Right hindlimb (tissue), 1 donor: ENCODE results near the gene CEP135.
"Not testable (repeated sequence)": the region's sequence is repeated elsewhere in the genome, so short reads cannot be mapped to it uniquely, and the experiment has no call there.

Source experiments
- DNase-seq: peaks from one replicate; pipeline ENCODE4 v3.0.0-alpha.2; 2018

CEP135 gene

GRCh38 chr4:56026596-56026995 lies 77.9 kb downstream of the CEP135 start:
- DNase-seq: no peak

DNA sequence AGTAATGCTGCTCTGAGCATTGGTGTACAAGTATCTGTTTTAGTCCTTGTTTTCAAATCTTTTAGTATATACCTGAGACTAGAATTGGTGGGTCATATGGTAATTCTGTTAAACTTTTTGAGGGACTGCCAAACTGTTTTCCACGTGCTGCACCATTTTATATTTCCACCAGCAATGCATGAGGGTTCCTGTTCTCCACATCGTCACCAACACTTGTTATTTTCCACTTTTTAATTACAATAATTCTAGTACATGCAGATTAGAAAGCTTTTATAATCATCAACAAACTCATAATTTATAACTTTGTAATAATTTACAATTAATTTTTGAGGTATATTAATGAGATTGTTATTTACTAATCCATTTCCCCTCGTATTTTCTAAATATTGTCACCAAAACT lies 79.4 kb downstream of the CEP135 start:
- DNase-seq: no peak

DNA sequence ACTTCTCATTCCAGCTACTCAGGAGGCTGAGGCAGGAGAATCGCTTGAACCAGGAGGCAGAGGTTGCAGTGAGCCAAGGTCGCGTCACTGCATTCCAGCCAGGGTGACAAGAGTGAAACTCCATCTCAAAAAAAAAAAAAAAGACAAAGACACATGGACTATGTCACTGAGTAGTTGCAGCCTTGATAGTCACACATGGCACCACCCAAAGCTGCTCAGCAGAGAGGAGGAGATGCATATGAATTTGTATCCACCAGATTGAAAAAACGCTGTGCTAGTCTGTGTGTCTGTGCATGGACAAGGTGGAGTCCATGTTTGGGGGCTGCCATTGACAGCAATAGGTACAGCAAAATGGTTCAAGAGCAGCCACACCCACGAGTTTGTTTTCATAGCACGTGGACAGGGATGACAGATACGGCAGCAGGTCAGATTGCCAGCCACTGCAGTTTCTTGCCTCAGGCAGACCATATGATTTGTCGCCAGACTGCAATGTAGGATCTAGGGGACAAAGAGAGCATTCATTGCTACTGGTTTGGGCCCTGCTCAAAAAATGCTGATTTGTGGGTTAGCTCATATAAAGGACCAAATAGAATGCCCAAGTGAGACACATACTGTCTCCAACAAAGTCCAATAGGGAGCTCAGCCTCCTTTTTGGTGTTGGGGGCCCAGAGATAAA lies 89.9 kb downstream of the CEP135 start:
- DNase-seq: no peak

DNA sequence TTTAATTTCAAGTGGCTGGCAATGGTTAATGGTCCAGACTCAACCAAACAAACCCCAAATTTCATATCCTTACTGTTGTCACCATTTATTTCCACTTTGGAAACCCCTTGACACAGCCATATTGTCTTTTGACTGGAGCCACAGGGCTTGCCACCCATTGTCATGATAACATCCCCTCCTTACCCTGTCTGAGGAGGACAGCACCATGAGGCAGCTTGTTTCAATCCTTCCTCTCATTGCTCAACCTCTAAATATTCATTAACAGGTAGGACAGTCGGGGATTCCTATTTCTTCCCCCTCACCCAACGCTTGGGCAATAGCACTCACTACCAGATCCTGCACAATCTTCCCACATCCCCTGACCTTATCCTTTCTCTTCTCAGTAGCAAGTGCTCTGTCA lies 92.1 kb downstream of the CEP135 start:
- DNase-seq: no peak

DNA sequence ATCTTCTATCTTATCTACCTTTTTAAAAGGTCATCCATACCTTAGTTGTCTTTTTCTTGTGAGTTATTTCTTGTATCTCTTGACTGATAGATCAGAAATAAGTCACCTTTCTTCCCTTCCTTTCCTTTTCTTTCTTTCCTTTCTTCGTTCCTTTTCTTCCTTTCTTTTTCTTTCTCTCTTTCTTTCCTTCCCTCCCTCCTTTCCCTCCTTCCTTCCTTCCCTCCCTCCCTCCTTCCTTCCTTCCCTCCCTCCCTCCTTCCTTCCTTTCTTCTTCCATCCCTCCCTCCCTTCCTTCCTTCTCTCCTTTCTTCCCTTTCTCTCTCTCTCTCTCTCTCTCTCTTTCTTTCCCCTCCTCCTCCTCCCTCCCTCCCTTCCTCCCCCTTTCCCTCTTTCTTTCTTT lies 93.5 kb downstream of the CEP135 start:
- DNase-seq: no peak

GRCh38 chr4:56048383-56048701 lies 99.6 kb downstream of the CEP135 start:
- DNase-seq: no peak

DNA sequence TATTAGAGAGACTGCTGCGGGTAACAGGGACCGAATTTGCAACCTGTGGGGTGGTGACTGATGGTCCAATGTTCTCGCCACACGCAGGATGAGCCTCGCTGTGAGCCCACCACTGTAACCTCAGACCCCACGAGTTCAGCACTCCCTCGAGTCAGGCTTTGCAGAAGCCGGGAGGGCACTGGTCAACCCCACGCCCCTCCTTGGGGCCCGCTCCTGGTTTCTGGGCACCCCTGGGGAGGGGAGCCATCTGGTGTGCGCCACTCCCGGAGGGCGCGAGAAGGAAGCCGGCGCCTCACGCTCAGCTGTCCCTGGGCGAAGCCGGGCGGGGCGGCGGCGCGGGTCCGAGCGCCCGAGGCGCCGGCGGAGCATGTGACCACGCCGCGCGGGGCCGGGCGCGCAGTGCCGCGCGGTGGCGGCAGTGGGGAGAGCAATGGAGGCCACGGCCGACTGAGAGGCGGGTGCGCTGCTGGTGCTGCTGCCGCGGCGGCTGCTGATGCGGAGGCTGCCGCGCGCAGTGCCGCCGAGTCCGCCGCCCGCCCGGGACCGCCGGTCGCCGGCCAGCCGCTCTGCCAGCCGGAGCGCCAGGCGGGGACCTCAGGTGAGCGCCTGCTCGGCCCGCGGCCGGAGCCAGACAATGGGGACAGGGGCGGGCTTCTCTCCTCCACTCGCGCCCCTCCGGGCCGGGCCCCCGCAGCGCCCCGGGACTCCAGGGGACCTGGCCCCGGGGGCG lies 100.1 kb downstream of the CEP135 start:
- DNase-seq: peak; percentile 85

DNA sequence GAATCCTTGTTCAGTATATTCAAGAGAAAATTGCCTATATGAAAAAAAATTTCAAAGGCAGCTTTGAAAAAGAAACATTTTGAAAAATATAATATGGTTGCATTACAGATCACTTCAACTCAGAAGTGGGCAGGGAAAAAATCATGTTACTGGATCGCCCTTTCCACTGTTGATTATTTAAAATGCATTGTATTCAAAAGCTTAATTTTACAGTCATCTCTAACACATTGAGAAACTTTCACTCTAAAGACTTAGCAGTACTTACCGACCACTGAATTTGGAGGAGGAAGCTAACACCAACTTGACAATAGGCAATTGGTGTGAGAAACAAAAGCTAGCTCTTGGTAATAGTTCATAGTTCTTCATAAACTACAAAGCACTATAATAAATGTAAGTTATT lies 101.9 kb downstream of the CEP135 start:
- no peak for DNase-seq

DNA sequence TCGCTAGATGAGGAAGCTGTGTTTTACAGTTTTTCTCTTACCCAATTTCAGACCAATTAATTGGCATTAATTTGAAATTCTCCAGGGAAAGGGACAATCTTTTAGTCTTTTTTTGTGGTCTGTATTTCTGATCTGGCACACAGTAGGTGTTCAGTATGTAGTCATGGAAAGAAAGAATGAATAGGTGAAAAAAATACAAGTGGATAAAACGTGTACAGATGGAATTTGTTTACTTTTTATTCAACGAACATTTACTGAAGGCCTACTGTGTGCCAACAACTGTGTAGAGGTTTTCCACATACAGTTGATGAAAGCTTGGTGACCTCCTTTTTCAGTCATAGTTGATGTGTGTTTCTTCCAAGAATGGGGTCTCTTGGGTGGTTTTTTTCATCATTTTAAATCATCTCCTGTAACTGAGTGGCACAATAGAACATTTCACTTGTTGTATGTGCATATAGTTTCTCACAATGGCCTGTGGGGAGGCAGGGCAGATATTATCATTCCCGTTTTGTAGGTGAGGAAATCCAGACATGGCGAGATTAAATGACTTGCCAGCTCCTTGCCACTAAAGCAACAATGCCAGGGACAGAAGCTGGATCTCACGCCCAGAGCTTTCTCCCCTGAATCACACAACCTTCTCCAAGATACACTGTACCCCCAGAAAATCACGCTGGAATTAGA lies 102.4 kb downstream of the CEP135 start:
- DNase-seq: no peak

DNA sequence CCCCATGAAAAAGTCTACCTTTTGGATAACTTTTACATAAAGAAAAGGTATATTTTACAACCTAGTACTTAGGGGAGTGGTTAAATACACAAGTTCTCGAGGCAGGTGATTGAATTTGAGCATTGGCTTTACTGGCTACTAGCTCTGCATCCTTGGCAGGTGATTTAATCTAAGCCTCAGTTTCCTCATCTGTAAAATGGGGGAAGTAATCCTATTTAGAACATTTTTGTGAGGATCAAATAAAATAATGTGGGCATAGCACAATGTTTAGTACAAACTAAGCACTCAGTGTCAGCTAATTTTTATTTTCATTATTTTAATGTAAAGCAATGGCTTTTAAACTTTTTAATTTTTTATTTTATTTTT lies 102.9 kb downstream of the CEP135 start:
- DNase-seq: no peak

- no peak for DNase-seq
These were observed 103.7 kb downstream of the CEP135 start for GRCh38 chr4:56052481-56052880.

GRCh38 chr4:56052966-56053365 lies 104.2 kb downstream of the CEP135 start:
- no peak for DNase-seq

DNA sequence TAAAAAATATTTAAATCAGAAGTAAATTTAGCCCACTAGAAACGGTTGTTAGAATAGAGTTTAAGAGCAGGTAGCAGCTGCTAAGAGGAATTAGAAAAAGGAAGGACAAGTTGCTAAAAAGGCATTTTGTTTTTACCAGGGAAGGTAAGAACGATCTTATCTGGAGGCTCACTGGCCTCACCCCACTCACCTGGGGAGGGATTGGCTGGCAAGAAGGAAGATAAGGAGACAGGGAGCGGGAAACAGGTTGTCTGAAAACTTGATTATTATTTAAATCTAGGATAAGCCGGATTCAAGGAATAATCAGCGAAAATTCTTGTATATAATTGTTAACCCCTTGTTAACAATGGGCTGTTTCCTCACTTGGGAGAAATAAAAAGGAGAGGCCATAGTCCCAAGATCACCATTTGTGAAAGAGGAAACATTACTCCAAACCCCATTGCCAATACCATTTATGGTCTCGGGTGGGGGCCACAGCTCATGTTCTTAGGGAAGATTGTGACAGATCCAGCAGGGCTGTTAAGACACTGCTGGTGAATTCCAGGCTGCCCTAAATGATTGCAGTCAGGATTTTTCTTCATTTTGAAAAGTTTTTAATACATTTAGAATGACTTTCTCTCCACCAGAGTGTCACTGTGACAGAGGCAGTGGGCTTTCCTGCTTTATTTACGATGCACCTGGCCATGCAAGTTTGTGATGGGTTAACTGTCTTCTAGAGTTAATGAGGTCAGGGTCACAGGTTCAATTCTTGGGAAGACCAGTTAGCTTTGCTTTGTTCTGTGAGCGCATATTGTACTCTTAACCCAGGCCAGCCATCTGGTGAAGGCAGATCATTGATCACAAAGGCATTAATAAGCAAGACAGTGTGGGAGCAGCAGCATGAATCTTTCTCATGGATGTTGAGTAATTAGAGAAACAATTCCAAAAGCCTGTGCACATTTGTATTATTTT lies 106.6 kb downstream of the CEP135 start:
- no peak for DNase-seq

DNA sequence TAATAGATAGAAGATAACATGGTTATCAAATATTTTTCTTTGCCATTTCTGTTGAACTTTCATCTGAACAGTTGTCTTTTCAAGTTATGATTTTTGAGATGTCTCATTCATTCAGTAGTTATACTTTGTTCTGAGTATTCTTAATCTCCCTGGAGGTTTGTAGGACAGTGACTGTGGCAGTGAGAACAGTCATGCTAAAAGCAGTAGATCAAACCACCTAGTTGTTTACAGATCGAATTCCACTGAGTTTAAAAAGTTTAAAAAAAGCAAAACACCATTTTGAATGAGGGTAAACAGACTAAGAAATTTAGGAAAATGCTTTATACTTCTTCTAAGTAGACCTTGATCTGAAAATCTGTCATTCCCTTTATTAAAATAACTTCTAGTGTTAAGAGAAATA lies 107.2 kb downstream of the CEP135 start:
- no peak for DNase-seq

GRCh38 chr4:56058555-56058954 lies 109.8 kb downstream of the CEP135 start:
- DNase-seq: no peak

GRCh38 chr4:56060036-56060435 lies 111.3 kb downstream of the CEP135 start:
- no peak for DNase-seq

DNA sequence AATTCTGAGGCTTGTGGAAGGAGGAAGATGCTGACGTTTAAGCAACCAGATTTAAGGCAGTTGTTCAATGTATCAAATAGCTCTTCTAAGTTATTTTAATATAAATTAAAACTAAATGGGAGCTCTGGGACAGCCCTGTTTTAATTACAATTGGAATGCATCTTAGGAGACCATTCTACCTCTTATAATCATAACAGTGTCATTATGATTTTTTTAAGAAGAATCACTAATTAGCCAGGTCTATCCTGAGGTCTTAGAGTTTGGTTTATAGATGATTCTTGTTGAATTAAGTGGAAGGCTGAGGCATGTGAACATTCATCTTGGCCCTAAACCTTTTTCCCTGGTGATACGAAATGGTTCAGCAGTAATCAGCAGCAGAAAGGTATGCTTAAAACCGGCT lies 113.4 kb downstream of the CEP135 start:
- no peak for DNase-seq

- DNase-seq: no peak
These were observed 113.9 kb downstream of the CEP135 start for GRCh38 chr4:56062526-56063145.

- DNase-seq: no peak
These were observed 117.7 kb downstream of the CEP135 start for GRCh38 chr4:56066493-56066892.

DNA sequence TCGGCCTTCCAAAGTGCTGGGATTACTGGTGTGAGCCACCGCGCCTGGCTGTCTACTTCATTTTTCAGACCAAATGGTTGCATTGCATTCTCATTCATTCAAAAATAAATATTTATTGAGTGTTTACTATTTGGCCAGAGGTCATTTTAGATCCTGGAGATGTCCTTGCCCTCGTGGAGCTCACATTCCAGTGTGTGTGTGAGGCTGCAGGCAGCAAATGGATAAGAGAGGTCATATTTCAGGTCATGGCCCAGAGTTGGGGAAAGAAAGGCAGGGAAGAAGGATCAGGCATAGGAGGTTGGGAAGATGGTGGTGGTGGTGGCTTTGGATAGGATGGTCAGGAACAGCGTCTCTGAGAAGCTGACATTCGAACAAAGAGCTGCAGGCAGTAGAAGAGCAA lies 119.1 kb downstream of the CEP135 start:
- no peak for DNase-seq

GRCh38 chr4:56072730-56073129 lies 124.0 kb downstream of the CEP135 start:
- not testable (repeated sequence) for DNase-seq

GRCh38 chr4:56077676-56078075 lies 128.9 kb downstream of the CEP135 start:
- no peak for DNase-seq

GRCh38 chr4:56078866-56079265 lies 130.1 kb downstream of the CEP135 start:
- peak; percentile 31 for DNase-seq
